ENCODE results near the gene TMEM165.

TMEM165 gene

DNA sequence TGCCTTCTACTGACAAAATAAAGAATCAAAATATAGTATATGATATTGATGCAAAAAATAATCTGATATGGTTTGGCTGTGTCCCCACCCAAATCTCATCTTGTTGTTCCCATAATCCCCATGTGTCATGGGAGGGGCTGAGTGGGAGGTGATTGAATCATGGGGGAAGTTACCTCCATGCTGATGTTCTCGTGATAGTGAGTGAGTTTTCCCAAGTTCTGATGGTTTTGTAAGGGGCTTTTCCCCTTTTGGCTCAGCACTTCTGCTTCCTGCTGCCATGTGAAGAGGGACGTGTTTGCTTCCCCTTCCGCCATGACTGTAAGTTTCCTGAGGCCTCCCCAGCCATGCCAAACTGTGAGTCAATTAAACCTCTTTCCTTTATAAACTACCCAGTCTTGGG, 70.2 kb downstream of the TMEM165 start:
- Mint-ChIP-seq H3K27me3 (ENCODE audit: low read depth) (no peaks in the 10 kb centered on the region), H3K4me1 (no peaks in the 10 kb centered on the region), H3K9me3 (no peaks in the 10 kb centered on the region), H3K36me3 (ENCODE audit: low read depth) (peaks cover 39% of the 10 kb centered on the region), H3K4me3 (no peak overlapping the region), H3K27ac (no peak overlapping the region)
- TF ChIP-seq, protein P1, sequence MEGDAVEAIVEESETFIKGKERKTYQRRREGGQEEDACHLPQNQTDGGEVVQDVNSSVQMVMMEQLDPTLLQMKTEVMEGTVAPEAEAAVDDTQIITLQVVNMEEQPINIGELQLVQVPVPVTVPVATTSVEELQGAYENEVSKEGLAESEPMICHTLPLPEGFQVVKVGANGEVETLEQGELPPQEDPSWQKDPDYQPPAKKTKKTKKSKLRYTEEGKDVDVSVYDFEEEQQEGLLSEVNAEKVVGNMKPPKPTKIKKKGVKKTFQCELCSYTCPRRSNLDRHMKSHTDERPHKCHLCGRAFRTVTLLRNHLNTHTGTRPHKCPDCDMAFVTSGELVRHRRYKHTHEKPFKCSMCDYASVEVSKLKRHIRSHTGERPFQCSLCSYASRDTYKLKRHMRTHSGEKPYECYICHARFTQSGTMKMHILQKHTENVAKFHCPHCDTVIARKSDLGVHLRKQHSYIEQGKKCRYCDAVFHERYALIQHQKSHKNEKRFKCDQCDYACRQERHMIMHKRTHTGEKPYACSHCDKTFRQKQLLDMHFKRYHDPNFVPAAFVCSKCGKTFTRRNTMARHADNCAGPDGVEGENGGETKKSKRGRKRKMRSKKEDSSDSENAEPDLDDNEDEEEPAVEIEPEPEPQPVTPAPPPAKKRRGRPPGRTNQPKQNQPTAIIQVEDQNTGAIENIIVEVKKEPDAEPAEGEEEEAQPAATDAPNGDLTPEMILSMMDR (IDR thresholded peaks at IDR 0.05; ENCODE audit: unreplicated experiment in 3 of 3): no peak

DNA sequence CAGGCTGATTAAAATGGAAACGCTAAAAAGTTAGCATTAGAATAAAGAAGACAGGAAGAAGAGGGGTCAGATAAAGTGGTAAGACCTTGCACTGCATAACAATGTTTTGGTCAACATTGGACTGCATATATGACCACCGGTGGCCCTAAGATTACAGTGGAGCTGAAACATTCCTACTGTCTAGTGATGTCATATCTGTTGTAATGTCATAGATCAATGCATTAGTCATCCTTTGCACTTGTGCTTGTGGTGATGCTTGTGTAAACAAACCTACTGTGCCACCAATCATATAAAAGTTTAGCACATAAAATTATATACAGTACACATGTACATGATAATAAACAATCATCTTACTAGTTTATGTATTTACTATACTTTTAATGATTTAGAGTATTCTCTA, 73.0 kb downstream of the TMEM165 start:
- TF ChIP-seq, protein P1 (IDR thresholded peaks at IDR 0.05; ENCODE audit: unreplicated experiment in 3 of 3): no peak
- Mint-ChIP-seq H3K4me3 (no peak overlapping the region), H3K4me1 (no peaks in the 10 kb centered on the region), H3K36me3 (ENCODE audit: low read depth) (peaks cover 34% of the 10 kb centered on the region), H3K27ac (no peak overlapping the region), H3K27me3 (ENCODE audit: low read depth) (no peaks in the 10 kb centered on the region), H3K9me3 (peaks cover 2% of the 10 kb centered on the region)

DNA sequence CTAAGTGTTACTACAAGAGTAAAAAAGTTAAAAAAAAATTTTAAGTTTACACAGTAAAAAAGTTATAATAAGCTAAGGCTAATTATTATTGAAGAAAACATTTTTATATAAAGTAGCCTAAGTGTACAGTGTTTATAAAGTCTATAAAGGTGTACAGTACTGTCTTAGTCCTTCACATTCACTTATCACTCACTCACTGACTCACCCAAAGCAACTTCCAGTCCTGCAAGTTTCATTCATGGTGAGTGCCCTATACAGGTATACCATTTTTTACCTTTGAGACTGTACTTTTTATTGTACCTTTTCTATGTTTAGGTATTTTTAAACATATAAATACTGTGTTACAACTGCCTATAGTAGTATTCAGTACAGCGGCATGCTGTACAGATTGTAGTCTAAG, 74.2 kb downstream of the TMEM165 start:
- Mint-ChIP-seq H3K36me3 (ENCODE audit: low read depth) (peaks cover 39% of the 10 kb centered on the region), H3K9me3 (peaks cover 11% of the 10 kb centered on the region), H3K4me3 (no peak overlapping the region), H3K4me1 (no peaks in the 10 kb centered on the region), H3K27ac (no peak overlapping the region), H3K27me3 (ENCODE audit: low read depth) (no peaks in the 10 kb centered on the region)
- TF ChIP-seq, protein P1 (IDR thresholded peaks at IDR 0.05; ENCODE audit: unreplicated experiment in 3 of 3): no peak
